Stimulated activated CD4-positive, alpha-beta T cell treated with anti-CD3 and anti-CD28 coated beads, Interleukin-4, amount 100 ng/mL, for 48 hours (primary cell): ENCODE measurements around the gene ATP8A2.
A peak's percentile ranks its signal among the peaks of the same experiment; 100 is the strongest.
"Not testable (repeated sequence)": the region's sequence is repeated elsewhere in the genome, so short reads cannot be mapped to it uniquely, and the experiment has no call there.

Experiments
- DNase-seq, 2 donors: peaks; one replicate each; pipeline ENCODE4 v3.0.0-alpha.2; 2020; ENCODE audit warnings: low read depth in 2 of 2

The ATP8A2 gene

GRCh38 chr13:25463496-25463895 is 91.7 kb downstream of the ATP8A2 start:
- DNase-seq, result no peak

- DNase-seq, result no peak
Measured at GRCh38 chr13:25466880-25467279, 95.1 kb downstream of the ATP8A2 start.

GRCh38 chr13:25468325-25469168 is 96.8 kb downstream of the ATP8A2 start:
- peak in 1 of 2 donors; percentile 1 for DNase-seq

- no peak for DNase-seq
Measured at GRCh38 chr13:25469169-25469525, 97.4 kb downstream of the ATP8A2 start.

- DNase-seq, result no peak
Measured at GRCh38 chr13:25473864-25474263, 102.1 kb downstream of the ATP8A2 start.

DNA sequence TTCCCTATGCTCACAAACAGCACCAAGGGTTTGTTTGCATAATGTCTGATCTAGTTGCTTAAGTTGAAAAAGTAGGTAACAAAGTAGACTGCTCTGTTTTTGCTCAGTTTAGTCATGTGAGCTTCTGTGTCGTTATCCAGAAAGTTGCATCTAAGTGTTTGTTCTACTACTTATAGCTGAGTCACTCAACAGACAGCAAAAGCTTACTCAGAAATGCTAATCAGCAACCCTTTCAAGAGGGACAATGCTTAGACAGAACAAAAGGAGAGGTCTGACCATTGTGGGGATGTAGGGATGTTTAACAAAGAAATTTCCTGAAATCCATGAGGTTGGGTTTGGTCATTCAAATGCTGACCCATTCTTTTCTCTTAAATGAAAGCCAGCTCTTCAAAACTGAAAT is 106.4 kb downstream of the ATP8A2 start:
- DNase-seq, result no peak

DNA sequence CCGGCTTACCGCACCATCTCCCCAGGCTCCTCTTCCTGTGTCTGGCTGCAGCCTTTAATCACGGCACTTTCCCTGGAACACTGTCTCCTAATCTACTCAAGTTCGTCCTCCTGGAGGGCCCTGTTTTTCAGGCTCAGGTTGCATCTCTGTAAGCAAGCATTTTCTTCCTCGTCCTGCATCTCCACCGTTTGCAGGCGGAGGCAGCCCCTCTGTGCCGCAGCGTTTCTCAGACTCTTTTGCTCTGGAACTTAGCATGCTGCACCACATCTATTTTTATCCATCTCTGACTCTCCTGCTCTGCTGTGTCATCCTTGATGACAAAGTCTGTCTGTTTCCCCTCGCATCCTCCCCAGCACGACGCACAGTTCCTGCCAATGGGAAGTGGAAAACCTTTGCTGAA is 117.5 kb downstream of the ATP8A2 start:
- no peak for DNase-seq

- no peak for DNase-seq
Measured at GRCh38 chr13:25490236-25490635, 118.5 kb downstream of the ATP8A2 start.

GRCh38 chr13:25493931-25494640 is 122.3 kb downstream of the ATP8A2 start:
- no peak for DNase-seq

GRCh38 chr13:25494698-25495411 is 123.1 kb downstream of the ATP8A2 start:
- DNase-seq, result no peak

- DNase-seq, result no peak
Measured at GRCh38 chr13:25501231-25501630, 129.5 kb downstream of the ATP8A2 start.

GRCh38 chr13:25502031-25502430 is 130.3 kb downstream of the ATP8A2 start:
- no peak for DNase-seq

- DNase-seq, result no peak
Measured at GRCh38 chr13:25502551-25502950, 130.8 kb downstream of the ATP8A2 start.

DNA sequence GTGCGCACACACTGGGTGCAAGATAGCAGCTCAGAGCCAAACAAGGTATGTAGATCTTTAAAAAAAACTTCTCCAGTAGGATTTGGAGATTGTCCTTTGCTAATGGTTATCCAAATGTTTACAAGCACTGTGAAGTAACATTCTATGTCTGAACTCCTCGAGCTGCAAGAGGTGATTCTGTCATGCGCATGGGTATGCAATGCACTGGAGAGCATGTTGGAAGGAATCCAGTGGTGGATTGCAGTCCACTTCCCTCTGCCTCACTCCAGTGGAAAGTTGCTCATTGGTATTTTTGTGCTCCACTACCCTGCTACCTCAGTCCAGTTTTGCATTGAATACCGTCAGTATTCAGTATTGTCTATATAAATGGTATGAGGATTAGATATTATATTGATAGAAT is 132.1 kb downstream of the ATP8A2 start:
- DNase-seq, result no peak

- DNase-seq, result no peak
Measured at GRCh38 chr13:25507841-25508240, 136.1 kb downstream of the ATP8A2 start.

GRCh38 chr13:25513060-25513459 is 141.3 kb downstream of the ATP8A2 start:
- not testable (repeated sequence) for DNase-seq

DNA sequence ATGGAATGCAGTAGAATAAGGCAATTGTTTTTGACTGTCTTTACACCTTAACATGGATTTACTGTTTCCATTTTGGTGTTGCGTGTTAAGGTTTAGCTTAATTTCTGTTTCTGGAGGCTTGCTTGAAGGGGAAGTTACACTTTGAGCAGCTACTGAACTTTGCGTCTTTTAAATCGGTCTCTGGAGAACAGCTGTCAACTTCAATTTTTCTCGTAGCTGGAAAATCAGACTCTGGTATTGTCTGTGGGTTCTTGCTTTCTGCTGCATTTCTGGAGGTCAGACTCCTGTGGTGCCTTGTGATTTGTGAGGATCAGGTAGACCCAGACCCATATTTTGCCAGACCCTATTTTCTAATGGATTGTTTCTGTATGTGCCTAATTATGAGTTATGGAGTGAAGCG is 146.7 kb downstream of the ATP8A2 start:
- no peak for DNase-seq

- no peak for DNase-seq
Measured at GRCh38 chr13:25525884-25526283, 154.1 kb downstream of the ATP8A2 start.

DNA sequence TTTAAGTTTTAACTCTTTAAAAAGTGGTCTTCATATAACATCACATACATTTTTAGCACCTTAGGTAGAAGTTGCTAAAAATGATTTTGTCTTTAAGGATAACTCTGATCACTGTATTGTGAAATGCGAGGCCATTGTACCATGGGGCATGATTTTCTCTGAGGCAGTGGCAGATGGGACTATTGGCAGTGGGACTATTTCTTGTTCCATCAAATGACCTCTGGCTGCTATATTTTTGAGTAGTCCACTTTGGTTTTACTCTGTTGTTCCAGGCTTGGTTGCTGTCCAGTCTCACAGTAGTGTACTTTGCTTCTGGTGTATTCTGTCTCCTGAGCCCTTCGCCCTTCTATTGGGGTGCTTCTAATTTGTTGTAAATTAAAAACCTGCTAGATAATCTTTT is 156.5 kb downstream of the ATP8A2 start:
- DNase-seq, result no peak

- no peak for DNase-seq
Measured at GRCh38 chr13:25529425-25529824, 157.7 kb downstream of the ATP8A2 start.

GRCh38 chr13:25538276-25538675 is 166.5 kb downstream of the ATP8A2 start:
- no peak for DNase-seq

DNA sequence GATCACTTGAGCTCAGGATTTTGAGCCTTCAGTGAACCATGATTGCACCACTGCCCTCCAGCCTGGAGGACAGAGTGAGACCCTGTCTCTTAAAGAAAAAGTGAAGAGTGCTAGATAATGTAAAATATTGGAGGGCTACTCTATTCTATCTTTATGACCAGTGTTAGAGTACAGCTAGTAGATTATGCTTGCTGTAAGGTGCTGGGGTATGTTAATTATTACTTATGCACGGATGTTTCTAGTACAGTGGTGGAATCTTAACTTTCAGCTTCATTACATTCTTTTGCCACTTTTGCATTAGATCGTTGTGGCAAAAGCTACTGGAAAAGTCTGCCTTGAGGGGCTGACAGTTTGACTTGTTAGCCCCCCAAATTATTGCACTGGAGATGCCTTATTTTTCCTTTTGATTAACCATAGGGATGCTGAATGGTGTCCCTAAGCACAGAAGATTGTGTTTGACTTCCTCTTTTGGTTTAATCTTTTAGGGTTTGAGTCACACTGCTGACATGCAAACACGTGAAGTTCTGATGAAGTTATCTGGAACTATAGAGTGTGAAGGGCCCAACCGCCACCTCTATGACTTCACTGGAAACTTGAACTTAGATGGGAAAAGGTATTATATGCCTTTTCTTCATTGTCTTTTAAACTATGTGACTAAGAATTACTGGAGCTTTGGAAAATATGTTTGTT is 169.8 kb downstream of the ATP8A2 start:
- DNase-seq, result no peak
